Cardiac septum (tissue), 1 donor: ENCODE results near the gene DMD. TPM values are rescaled to one million over a fixed set of nuclear protein-coding genes. Genes with fewer than 3 reads are reported as not detected.
A peak's percentile ranks its signal among the peaks of the same experiment; 100 is the strongest.

Experiments used
- DNase-seq: peaks from one replicate; pipeline ENCODE4 v3.0.0-alpha.2; 2020; ENCODE audit warnings: low spot score
- intact Hi-C: fragments of 100-400 bp; cut with DNase I; formaldehyde crosslinking; loops from one replicate; pipeline ENCODE4 v1.14.0; 2022
- total RNA-seq: library from RNA; stranded (reverse); fragmentation: NEBNext Ultra II Directional; extraction: Animal tissue kit (Norgen Biotek cat#: 25700); gene quantifications from one replicate; pipeline ENCODE4 v1.2.1, GENCODE V29; 2021
- donor health status: DM: no; HTN: no; CAD: no.

Gene DMD
- total RNA-seq, 1 donor from 2014 or later = 256 TPM

- no peak for DNase-seq
- intact Hi-C loops = no loop called here
Observed at GRCh38 chrX:31318866-31319265, 1892.5 kb downstream of the DMD start.

GRCh38 chrX:31316340-31316991 lies 1894.9 kb downstream of the DMD start:
- intact Hi-C loops = no loop called here
- no peak for DNase-seq

- intact Hi-C loops = no loop called here
- no peak for DNase-seq
Observed at GRCh38 chrX:31314921-31315320, 1896.4 kb downstream of the DMD start.

- intact Hi-C loops = no loop called here
Observed at GRCh38 chrX:31307952-31308351, 1903.4 kb downstream of the DMD start.

GRCh38 chrX:31302573-31303075 lies 1908.7 kb downstream of the DMD start:
- no peak for DNase-seq
- intact Hi-C loops = no loop called here

More at GRCh38 chrX:31307952-31308351, 1903.4 kb downstream of the DMD start:
- no peak for DNase-seq

- intact Hi-C loops = no loop called here
- DNase-seq = no peak
Observed at GRCh38 chrX:31301941-31302340, 1909.4 kb downstream of the DMD start.

- no peak for DNase-seq
- intact Hi-C loops = no loop called here
Observed at GRCh38 chrX:31301203-31301602, 1910.1 kb downstream of the DMD start.

- DNase-seq = no peak
- intact Hi-C loops = no loop called here
Observed at GRCh38 chrX:31298916-31299315, 1912.4 kb downstream of the DMD start.

GRCh38 chrX:31297881-31298280 lies 1913.5 kb downstream of the DMD start:
- intact Hi-C loops = no loop called here
- no peak for DNase-seq

GRCh38 chrX:31294475-31294874 lies 1916.9 kb downstream of the DMD start:
- intact Hi-C loops = no loop called here
- DNase-seq = no peak

GRCh38 chrX:31293409-31293808 lies 1917.9 kb downstream of the DMD start:
- DNase-seq = no peak
- intact Hi-C loops = no loop called here

GRCh38 chrX:31291131-31291530 lies 1920.2 kb downstream of the DMD start:
- no peak for DNase-seq
- intact Hi-C loops = no loop called here

GRCh38 chrX:31287861-31288260 lies 1923.5 kb downstream of the DMD start:
- intact Hi-C loops = no loop called here
- DNase-seq = no peak

GRCh38 chrX:31280580-31280979 lies 1930.8 kb downstream of the DMD start:
- DNase-seq = no peak
- intact Hi-C loops = no loop called here

- DNase-seq = no peak
- intact Hi-C loops = loop anchor here (10.0 kb wide), 1 partner anchor 145 kb away; no protein-coding TSS in a partner anchor
Observed at GRCh38 chrX:31279359-31279758, 1932.0 kb downstream of the DMD start.

- intact Hi-C loops = loop anchor here (10.0 kb wide), 1 partner anchor 152 kb away; no protein-coding TSS in a partner anchor
- no peak for DNase-seq
Observed at GRCh38 chrX:31272472-31272775, 1938.9 kb downstream of the DMD start.

GRCh38 chrX:31271615-31272471 lies 1939.5 kb downstream of the DMD start:
- intact Hi-C loops = loop anchor here (10.0 kb wide), 1 partner anchor 153 kb away; no protein-coding TSS in a partner anchor
- DNase-seq = no peak

GRCh38 chrX:31269914-31270313 lies 1941.4 kb downstream of the DMD start:
- intact Hi-C loops = loop anchor here (10.0 kb wide), 1 partner anchor 155 kb away; no protein-coding TSS in a partner anchor
- DNase-seq = no peak

- intact Hi-C loops = no loop called here
- no peak for DNase-seq
Observed at GRCh38 chrX:31268359-31268758, 1943.0 kb downstream of the DMD start.

GRCh38 chrX:31266203-31267076 lies 1944.9 kb downstream of the DMD start:
- peak; percentile 77 for DNase-seq
- intact Hi-C loops = no loop called here
